Activated T-helper 17 cell treated with anti-CD3 and anti-CD28 coated beads, Interleukin-2, amount 50 U/mL, for 72 hours (primary cell): Measurements from ENCODE around the gene ATP5ME. TPM values are rescaled to one million over a fixed set of nuclear protein-coding genes. Genes with fewer than 3 reads are reported as not detected.

Experiments used
- ATAC-seq: fragments of 150-1000 bp; cut with Tn5 transposase; replicated peaks from 2 replicates; pipeline ENCODE4 v1.10.0; 2021; ENCODE audit warnings: mild to moderate bottlenecking, moderate library complexity
- H3K27ac Mint-ChIP-seq: one replicate; pipeline ENCODE4 v1.8.0; 2022; ENCODE audit warnings: mixed read lengths
- H3K27me3 Mint-ChIP-seq: one replicate; pipeline ENCODE4 v1.8.0; 2022; ENCODE audit warnings: mixed read lengths
- H3K36me3 Mint-ChIP-seq: one replicate; pipeline ENCODE4 v1.8.0; 2022; ENCODE audit warnings: low read depth, mild to moderate bottlenecking, mixed read lengths
- H3K4me1 Mint-ChIP-seq: one replicate; pipeline ENCODE4 v1.8.0; 2022; ENCODE audit warnings: mixed read lengths
- H3K4me3 Mint-ChIP-seq: one replicate; pipeline ENCODE4 v1.8.0; 2022; ENCODE audit warnings: mild to moderate bottlenecking, mixed read lengths
- H3K9me3 Mint-ChIP-seq: one replicate; pipeline ENCODE4 v1.8.0; 2022; ENCODE audit warnings: mixed read lengths
- total RNA-seq, 2 donors: library from RNA; stranded (reverse); gene quantifications; one replicate each; pipeline ENCODE4 v1.2.3, GENCODE V29; 2022

ATP5ME gene, protein sequence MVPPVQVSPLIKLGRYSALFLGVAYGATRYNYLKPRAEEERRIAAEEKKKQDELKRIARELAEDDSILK
- 100 to 1,000 TPM in 1 of 2 donors, 10 to 100 TPM in 1; 96.5 to 210 TPM for total RNA-seq

- no peaks in the 10 kb centered on the region for H3K27me3 Mint-ChIP-seq
- peak within 1 kb of the TSS; percentile 76 for H3K4me3 Mint-ChIP-seq
- peaks cover 4% of the 10 kb centered on the region for H3K4me1 Mint-ChIP-seq
- peak; percentile 95 for ATAC-seq
- H3K9me3 Mint-ChIP-seq: no peaks in the 10 kb centered on the region
- H3K36me3 Mint-ChIP-seq: peaks cover 40% of the 10 kb centered on the region
- peak within 1 kb of the TSS; percentile 78 for H3K27ac Mint-ChIP-seq
Observed at GRCh38 chr4:674172-675035, at the start of gene ATP5ME, which contains the start of gene MYL5. TSS of gene ATP5ME (minus strand) at chr4:674276. CDS start at chr4:674247, 29 bp downstream. TSS of gene MYL5 (plus strand) at chr4:674542. CDS start at chr4:678027, 3,485 bp downstream.

DNA sequence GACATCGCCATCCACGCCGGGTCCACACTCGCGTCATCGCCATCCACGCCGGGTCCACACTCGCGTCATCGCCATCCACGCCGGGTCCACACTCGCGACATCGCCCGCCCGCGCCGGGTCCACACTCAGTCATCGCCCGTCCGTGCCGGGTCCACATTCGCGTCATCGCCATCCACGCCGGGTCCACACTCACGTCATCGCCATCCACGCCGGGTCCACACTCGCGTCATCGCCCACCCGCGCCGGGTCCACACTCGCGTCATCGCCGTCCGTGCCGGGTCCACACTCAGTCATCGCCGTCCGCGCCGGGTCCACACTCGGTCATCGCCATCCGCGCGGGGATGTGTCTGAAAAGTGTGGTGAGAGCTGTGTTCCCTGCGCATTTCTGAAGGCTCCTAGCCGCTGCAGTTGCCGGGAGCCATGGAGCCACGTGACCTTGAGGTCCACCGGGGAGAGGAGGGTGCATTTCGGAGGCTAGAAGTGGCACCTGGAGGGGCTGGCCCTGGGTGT is 48.8 kb upstream of the ATP5ME start:
- H3K4me1 Mint-ChIP-seq: peaks cover 5% of the 10 kb centered on the region
- H3K27ac Mint-ChIP-seq: no peak overlapping the region
- peaks cover 6% of the 10 kb centered on the region for H3K36me3 Mint-ChIP-seq

DNA sequence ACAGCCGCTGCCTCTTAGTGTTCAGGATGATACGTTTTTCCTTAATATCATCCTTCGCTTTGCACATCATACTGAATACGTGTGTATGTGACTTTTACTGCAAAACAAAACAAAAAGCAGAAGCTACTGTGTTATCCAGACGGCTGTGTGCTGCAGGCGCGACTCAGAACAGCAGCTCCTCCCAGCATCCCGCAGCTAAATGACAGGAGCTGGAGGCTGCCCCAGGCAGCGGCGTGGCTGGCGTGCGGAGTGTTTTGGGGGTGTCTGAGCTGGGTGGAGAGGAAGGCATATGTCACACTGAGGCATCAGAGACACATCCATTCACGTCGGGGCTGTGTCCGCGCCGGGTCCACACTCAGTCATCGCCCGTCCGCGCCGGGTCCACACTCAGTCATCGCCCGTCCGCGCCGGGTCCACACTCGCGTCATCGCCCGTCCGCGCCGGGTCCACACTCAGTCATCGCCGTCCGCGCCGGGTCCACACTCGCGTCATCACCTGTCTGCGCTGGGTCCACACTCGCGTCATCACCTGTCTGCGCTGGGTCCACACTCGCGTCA is 48.2 kb upstream of the ATP5ME start:
- Mint-ChIP-seq H3K27me3 (no peaks in the 10 kb centered on the region), H3K4me3 (no peak overlapping the region), H3K4me1 (peaks cover 5% of the 10 kb centered on the region), H3K9me3 (no peaks in the 10 kb centered on the region), H3K27ac (no peak overlapping the region), H3K36me3 (peaks cover 6% of the 10 kb centered on the region)
- no peak for ATAC-seq

More for the DNA sequence above, 48.8 kb upstream of the ATP5ME start:
- H3K9me3 Mint-ChIP-seq: no peaks in the 10 kb centered on the region
- no peaks in the 10 kb centered on the region for H3K27me3 Mint-ChIP-seq
- H3K4me3 Mint-ChIP-seq: no peak overlapping the region
- no peak for ATAC-seq

GRCh38 chr4:721261-722168 is 47.4 kb upstream of the ATP5ME start:
- Mint-ChIP-seq H3K4me3 (no peak overlapping the region), H3K27ac (no peak overlapping the region)
- ATAC-seq: no peak

DNA sequence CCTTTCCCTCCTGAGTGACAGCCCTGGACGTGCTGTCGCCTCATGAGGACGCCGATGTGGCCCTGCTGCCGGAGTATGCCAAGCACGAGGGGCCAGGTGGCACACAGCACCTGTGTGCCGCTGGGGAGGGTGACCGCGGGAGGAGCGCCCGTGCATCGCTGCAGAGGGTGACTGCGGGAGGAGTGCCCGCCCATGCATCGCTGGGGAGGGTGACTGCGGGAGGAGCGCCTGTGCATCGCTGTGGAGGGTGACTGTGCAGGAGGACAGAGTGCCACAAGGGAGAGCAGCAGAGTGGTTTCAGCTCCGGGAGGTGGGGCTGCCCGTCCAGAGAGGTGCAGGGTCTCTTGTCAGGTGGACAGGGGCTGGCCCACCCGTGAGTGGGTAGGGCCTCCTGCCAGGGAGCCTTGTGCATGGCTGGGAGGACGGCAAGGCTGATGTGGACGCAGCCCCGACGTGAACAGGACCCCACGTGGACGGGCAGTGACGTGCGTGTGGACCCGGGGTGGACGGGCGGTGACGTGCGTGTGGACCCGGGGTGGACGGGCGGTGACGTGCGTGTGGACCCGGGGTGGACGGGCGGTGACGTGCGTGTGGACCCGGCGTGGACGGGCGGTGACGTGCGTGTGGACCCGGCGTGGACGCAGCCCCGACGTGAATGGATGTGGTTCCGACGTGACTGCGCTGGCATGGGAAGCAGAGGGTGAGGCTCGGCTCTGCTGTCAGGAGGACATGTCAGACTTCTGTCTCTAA is 46.2 kb upstream of the ATP5ME start:
- no peaks in the 10 kb centered on the region for H3K27me3 Mint-ChIP-seq
- no peak for ATAC-seq
- no peak overlapping the region for H3K4me3 Mint-ChIP-seq
- H3K36me3 Mint-ChIP-seq: peaks cover 6% of the 10 kb centered on the region
- H3K9me3 Mint-ChIP-seq: no peaks in the 10 kb centered on the region
- peaks cover 5% of the 10 kb centered on the region for H3K4me1 Mint-ChIP-seq
- no peak overlapping the region for H3K27ac Mint-ChIP-seq

More at GRCh38 chr4:721261-722168, 47.4 kb upstream of the ATP5ME start:
- H3K4me1 Mint-ChIP-seq: peaks cover 5% of the 10 kb centered on the region
- H3K27me3 Mint-ChIP-seq: no peaks in the 10 kb centered on the region
- H3K36me3 Mint-ChIP-seq: peaks cover 6% of the 10 kb centered on the region
- no peaks in the 10 kb centered on the region for H3K9me3 Mint-ChIP-seq

DNA sequence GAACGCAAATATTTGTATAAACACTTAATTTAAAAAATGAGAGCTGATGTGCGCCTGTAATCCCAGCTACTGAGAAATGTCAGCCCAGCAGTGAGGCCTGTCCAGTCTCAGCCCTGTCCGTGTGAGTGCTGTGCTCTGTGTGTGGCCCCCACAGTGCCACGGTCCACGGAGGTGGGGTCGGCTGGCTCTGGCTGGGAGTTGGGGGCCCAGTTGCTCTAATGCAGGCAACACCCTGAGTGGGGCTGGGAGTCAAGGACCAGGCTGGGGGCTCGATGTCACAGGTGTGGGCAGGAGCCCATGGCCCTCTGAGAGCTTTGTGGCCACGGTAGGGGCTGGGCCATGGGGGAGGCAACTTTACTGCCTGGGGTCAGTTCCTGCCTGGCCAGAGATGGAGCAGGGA is 44.4 kb upstream of the ATP5ME start:
- H3K4me3 Mint-ChIP-seq: no peak overlapping the region
- no peaks in the 10 kb centered on the region for H3K9me3 Mint-ChIP-seq
- no peaks in the 10 kb centered on the region for H3K27me3 Mint-ChIP-seq
- peaks cover 5% of the 10 kb centered on the region for H3K4me1 Mint-ChIP-seq
- ATAC-seq: no peak
- H3K27ac Mint-ChIP-seq: no peak overlapping the region
- peaks cover 10% of the 10 kb centered on the region for H3K36me3 Mint-ChIP-seq

- no peak overlapping the region for H3K27ac Mint-ChIP-seq
- H3K27me3 Mint-ChIP-seq: no peaks in the 10 kb centered on the region
- no peaks in the 10 kb centered on the region for H3K9me3 Mint-ChIP-seq
- peaks cover 5% of the 10 kb centered on the region for H3K4me1 Mint-ChIP-seq
- no peak overlapping the region for H3K4me3 Mint-ChIP-seq
- no peak for ATAC-seq
- peaks cover 10% of the 10 kb centered on the region for H3K36me3 Mint-ChIP-seq
Observed at GRCh38 chr4:717601-718320, 43.7 kb upstream of the ATP5ME start.

DNA sequence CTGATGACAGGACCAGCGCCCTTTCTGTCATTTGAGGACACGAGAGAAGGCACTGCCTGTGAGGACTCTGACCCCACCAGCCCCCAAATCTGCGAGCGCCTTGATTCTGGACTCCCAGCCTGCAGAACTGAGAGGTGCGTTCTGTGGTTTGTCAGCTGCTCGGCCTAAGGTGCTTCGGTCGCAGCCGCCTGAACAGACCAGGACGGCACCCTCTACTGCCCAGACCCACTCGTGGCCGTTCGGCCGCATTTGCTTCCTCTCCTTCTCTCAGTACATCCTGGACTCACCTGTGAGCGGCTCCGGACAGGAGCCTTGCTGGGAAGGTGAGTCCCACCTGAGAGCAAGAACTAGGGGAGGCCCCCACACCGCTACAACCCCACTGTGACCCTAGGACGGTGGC is 40.0 kb upstream of the ATP5ME start:
- H3K9me3 Mint-ChIP-seq: no peaks in the 10 kb centered on the region
- no peak overlapping the region for H3K27ac Mint-ChIP-seq
- ATAC-seq: no peak
- peaks cover 13% of the 10 kb centered on the region for H3K36me3 Mint-ChIP-seq
- H3K27me3 Mint-ChIP-seq: no peaks in the 10 kb centered on the region
- H3K4me3 Mint-ChIP-seq: no peak overlapping the region
- H3K4me1 Mint-ChIP-seq: peaks cover 13% of the 10 kb centered on the region

GRCh38 chr4:712916-713632 is 39.0 kb upstream of the ATP5ME start:
- Mint-ChIP-seq H3K4me1 (peaks cover 17% of the 10 kb centered on the region), H3K27me3 (no peaks in the 10 kb centered on the region), H3K27ac (no peak overlapping the region), H3K4me3 (no peak overlapping the region), H3K9me3 (no peaks in the 10 kb centered on the region), H3K36me3 (peaks cover 13% of the 10 kb centered on the region)
- ATAC-seq: no peak

GRCh38 chr4:712093-712492 is 38.0 kb upstream of the ATP5ME start:
- H3K9me3 Mint-ChIP-seq: no peaks in the 10 kb centered on the region
- no peaks in the 10 kb centered on the region for H3K27me3 Mint-ChIP-seq
- no peak overlapping the region for H3K27ac Mint-ChIP-seq
- peaks cover 13% of the 10 kb centered on the region for H3K36me3 Mint-ChIP-seq
- no peak for ATAC-seq
- no peak overlapping the region for H3K4me3 Mint-ChIP-seq
- H3K4me1 Mint-ChIP-seq: peaks cover 17% of the 10 kb centered on the region

DNA sequence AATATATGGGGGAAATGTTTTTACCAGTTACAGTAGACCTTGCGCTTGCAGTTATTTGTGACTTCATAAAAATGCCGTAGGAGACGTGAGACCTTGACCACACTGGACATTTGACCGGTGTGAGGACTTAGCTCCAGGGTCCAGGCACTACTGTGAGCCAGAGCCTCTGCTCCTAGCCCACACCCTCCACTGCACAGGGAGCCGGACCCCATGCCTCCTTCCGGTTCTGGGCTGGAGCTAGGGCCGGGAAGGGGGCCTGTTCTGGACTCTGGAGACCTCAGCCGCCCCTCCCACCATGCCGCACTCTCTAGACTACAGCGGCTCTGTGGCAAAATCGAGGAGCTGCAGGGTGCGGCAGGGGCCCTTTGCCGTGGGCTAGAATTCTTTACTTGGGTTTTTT is 36.8 kb upstream of the ATP5ME start:
- H3K27ac Mint-ChIP-seq: no peak overlapping the region
- H3K27me3 Mint-ChIP-seq: no peaks in the 10 kb centered on the region
- peaks cover 17% of the 10 kb centered on the region for H3K4me1 Mint-ChIP-seq
- H3K36me3 Mint-ChIP-seq: peaks cover 13% of the 10 kb centered on the region
- H3K9me3 Mint-ChIP-seq: no peaks in the 10 kb centered on the region
- no peak overlapping the region for H3K4me3 Mint-ChIP-seq
- ATAC-seq: no peak

DNA sequence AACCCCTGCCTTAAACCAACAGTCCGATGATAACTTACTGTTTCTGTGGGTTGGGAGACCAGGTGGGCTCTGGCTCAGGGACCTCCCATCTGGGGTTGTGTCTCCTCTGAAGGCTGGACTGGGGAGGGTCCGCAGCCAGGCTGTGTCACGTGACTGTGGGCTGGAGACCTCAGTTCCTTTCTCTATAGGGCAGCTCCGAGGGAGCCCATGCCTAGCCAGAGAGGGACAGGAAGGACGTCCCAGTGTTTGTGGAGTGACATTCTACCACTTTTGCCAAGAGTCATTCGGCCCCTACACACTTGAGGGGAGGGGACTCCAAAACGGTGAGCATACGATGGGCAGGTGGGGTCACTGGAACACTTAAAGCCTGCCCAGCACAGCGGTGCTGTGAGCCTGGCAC is 36.0 kb upstream of the ATP5ME start:
- ATAC-seq: no peak

More for the DNA sequence above, 36.0 kb upstream of the ATP5ME start:
- Mint-ChIP-seq H3K36me3 (peaks cover 13% of the 10 kb centered on the region), H3K9me3 (no peaks in the 10 kb centered on the region), H3K4me1 (peaks cover 17% of the 10 kb centered on the region), H3K27me3 (no peaks in the 10 kb centered on the region), H3K27ac (no peak overlapping the region), H3K4me3 (no peak overlapping the region)
